IPS DF 6.9 (cell line): Measurements from ENCODE around the gene ZDHHC14.
"Not testable (repeated sequence)": the region's sequence is repeated elsewhere in the genome, so short reads cannot be mapped to it uniquely, and the experiment has no call there.

ENCODE experiments used
- DNase-seq: peaks from one replicate; pipeline ENCODE4 v3.0.0-alpha.2; 2013; ENCODE audit warnings: low read depth, low spot score
- H3K27ac ChIP-seq: one replicate; pipeline ENCODE4 v1.5.1; 2013; ENCODE audit warnings: low read length, control low read depth
- H3K27me3 ChIP-seq: 2 replicates; pipeline ENCODE4 v1.6.1; 2013; ENCODE audit warnings: mild to moderate bottlenecking, low read length; ENCODE audit not compliant: control insufficient read depth, insufficient read depth
- H3K36me3 ChIP-seq: 2 replicates; pipeline ENCODE4 v1.6.1; 2013; ENCODE audit warnings: low read length; ENCODE audit not compliant: control insufficient read depth, insufficient read depth
- H3K4me1 ChIP-seq: 2 replicates; pipeline ENCODE4 v1.6.1; 2013; ENCODE audit warnings: low read length; ENCODE audit not compliant: control insufficient read depth, insufficient read depth
- H3K4me3 ChIP-seq: 2 replicates; pipeline ENCODE4 v1.5.1; 2013; ENCODE audit warnings: mild to moderate bottlenecking, low read length
- H3K9me3 ChIP-seq: 2 replicates; pipeline ENCODE4 v1.6.1; 2013; ENCODE audit warnings: low read length, inconsistent platforms; ENCODE audit not compliant: control insufficient read depth, insufficient read depth
- WGBS: extraction: QIAGEN DNeasy Blood & Tissue Kit; methylation state at CpG from one replicate; pipeline ENCODE4 v1.1.7; 2013; ENCODE audit warnings: mixed read lengths, missing lambda C conversion rate; ENCODE audit not compliant: insufficient read length, insufficient coverage; 5-methylcytosine and 5-hydroxymethylcytosine counted together

The ZDHHC14 gene

GRCh38 chr6:157464653-157465535 is 83.9 kb downstream of the ZDHHC14 start:
- Histone ChIP-seq H3K9me3 (no peaks in the 10 kb centered on the region), H3K27ac (no peak overlapping the region), H3K36me3 (no peaks in the 10 kb centered on the region), H3K4me3 (no peak overlapping the region), H3K27me3 (no peaks in the 10 kb centered on the region), H3K4me1 (peaks cover 3% of the 10 kb centered on the region)
- WGBS: no CpG with 5 or more reads among the region's 11 CpGs
- DNase-seq: no peak

GRCh38 chr6:157466342-157466648 is 85.3 kb downstream of the ZDHHC14 start:
- Histone ChIP-seq H3K9me3 (no peaks in the 10 kb centered on the region), H3K27ac (no peak overlapping the region), H3K4me1 (peaks cover 3% of the 10 kb centered on the region), H3K4me3 (no peak overlapping the region), H3K27me3 (no peaks in the 10 kb centered on the region), H3K36me3 (no peaks in the 10 kb centered on the region)
- DNase-seq: no peak
- WGBS: no CpG with 5 or more reads among the region's 4 CpGs

GRCh38 chr6:157467339-157467738 is 86.3 kb downstream of the ZDHHC14 start:
- not testable (repeated sequence) for H3K27me3 ChIP-seq, H3K27ac ChIP-seq, H3K36me3 ChIP-seq, H3K4me3 ChIP-seq, H3K9me3 ChIP-seq, DNase-seq, H3K4me1 ChIP-seq
- no CpG with 5 or more reads among the region's 6 CpGs for WGBS

- no peak overlapping the region for H3K4me3 ChIP-seq
- no CpG with 5 or more reads among the region's 3 CpGs for WGBS
These were observed 87.1 kb downstream of the ZDHHC14 start for GRCh38 chr6:157468054-157468453.

GRCh38 chr6:157468574-157468973 is 87.6 kb downstream of the ZDHHC14 start:
- Histone ChIP-seq H3K27ac (no peak overlapping the region), H3K36me3 (no peaks in the 10 kb centered on the region), H3K27me3 (no peaks in the 10 kb centered on the region), H3K4me1 (peaks cover 3% of the 10 kb centered on the region), H3K4me3 (no peak overlapping the region), H3K9me3 (no peaks in the 10 kb centered on the region)
- no peak for DNase-seq
- no CpG with 5 or more reads among the region's 4 CpGs for WGBS

More at GRCh38 chr6:157468054-157468453, 87.1 kb downstream of the ZDHHC14 start:
- H3K4me1 ChIP-seq: peaks cover 3% of the 10 kb centered on the region
- H3K27ac ChIP-seq: no peak overlapping the region
- DNase-seq: no peak
- no peaks in the 10 kb centered on the region for H3K36me3 ChIP-seq
- no peaks in the 10 kb centered on the region for H3K27me3 ChIP-seq
- H3K9me3 ChIP-seq: no peaks in the 10 kb centered on the region

GRCh38 chr6:157469378-157469777 is 88.4 kb downstream of the ZDHHC14 start:
- H3K4me1 ChIP-seq: peaks cover 3% of the 10 kb centered on the region
- no peaks in the 10 kb centered on the region for H3K36me3 ChIP-seq
- DNase-seq: no peak
- H3K9me3 ChIP-seq: no peaks in the 10 kb centered on the region
- WGBS: no CpG with 5 or more reads among the region's 5 CpGs
- H3K27me3 ChIP-seq: no peaks in the 10 kb centered on the region
- H3K27ac ChIP-seq: no peak overlapping the region
- no peak overlapping the region for H3K4me3 ChIP-seq

GRCh38 chr6:157471077-157471686 is 90.2 kb downstream of the ZDHHC14 start:
- DNase-seq: no peak
- H3K4me3 ChIP-seq: no peak overlapping the region
- H3K9me3 ChIP-seq: no peaks in the 10 kb centered on the region
- H3K36me3 ChIP-seq: no peaks in the 10 kb centered on the region
- H3K27me3 ChIP-seq: no peaks in the 10 kb centered on the region
- whole genome bisulfite sequencing: no CpG with 5 or more reads among the region's 24 CpGs
- no peaks in the 10 kb centered on the region for H3K4me1 ChIP-seq
- H3K27ac ChIP-seq: no peak overlapping the region

- Histone ChIP-seq H3K27ac (no peak overlapping the region), H3K4me1 (no peaks in the 10 kb centered on the region), H3K36me3 (no peaks in the 10 kb centered on the region), H3K4me3 (no peak overlapping the region), H3K27me3 (no peaks in the 10 kb centered on the region), H3K9me3 (no peaks in the 10 kb centered on the region)
- no peak for DNase-seq
- no CpG with 5 or more reads among the region's 17 CpGs for WGBS
These were observed 91.1 kb downstream of the ZDHHC14 start for GRCh38 chr6:157471895-157472686.

- no peak for DNase-seq
- H3K9me3 ChIP-seq: no peaks in the 10 kb centered on the region
- no peaks in the 10 kb centered on the region for H3K4me1 ChIP-seq
- no peaks in the 10 kb centered on the region for H3K36me3 ChIP-seq
- H3K27ac ChIP-seq: no peak overlapping the region
- no peaks in the 10 kb centered on the region for H3K27me3 ChIP-seq
- no peak overlapping the region for H3K4me3 ChIP-seq
- no CpG with 5 or more reads among the region's 3 CpGs for WGBS
These were observed 95.8 kb downstream of the ZDHHC14 start for GRCh38 chr6:157476797-157477196.

GRCh38 chr6:157478926-157479325 is 97.9 kb downstream of the ZDHHC14 start:
- no peaks in the 10 kb centered on the region for H3K27me3 ChIP-seq
- H3K4me3 ChIP-seq: no peak overlapping the region
- no peaks in the 10 kb centered on the region for H3K36me3 ChIP-seq
- WGBS: no CpG with 5 or more reads among the region's 2 CpGs
- no peaks in the 10 kb centered on the region for H3K9me3 ChIP-seq
- no peaks in the 10 kb centered on the region for H3K4me1 ChIP-seq
- H3K27ac ChIP-seq: no peak overlapping the region
- no peak for DNase-seq
